OCI-LY1 (cell line): ENCODE measurements around the gene LTO1.

Experiments used
- H2AFZ ChIP-seq: fragments of 200-600 bp; sonication (generic), shearing (Covaris generic); 2 replicates; pipeline ENCODE4 v1.6.0; 2014; ENCODE audit warnings: antibody characterized with exemption, mild to moderate bottlenecking, low read length
- H3F3A ChIP-seq: fragments of 200-600 bp; sonication (generic), shearing (Covaris generic); 2 replicates; pipeline ENCODE4 v1.6.0; 2014; ENCODE audit warnings: mild to moderate bottlenecking, antibody characterized with exemption, low read length, moderate library complexity; ENCODE audit not compliant: insufficient read depth
- H3K27ac ChIP-seq: fragments of 200-600 bp; sonication (generic); 2 replicates; pipeline ENCODE4 v1.5.1; 2014; ENCODE audit warnings: low read length, mixed run types, mild to moderate bottlenecking, low read depth; ENCODE audit not compliant: poor library complexity, severe bottlenecking
- H3K27me3 ChIP-seq: fragments of 200-600 bp; sonication (generic); 2 replicates; pipeline ENCODE4 v1.6.0; 2014; ENCODE audit warnings: antibody characterized with exemption, mild to moderate bottlenecking, low read length, moderate library complexity; ENCODE audit not compliant: insufficient read depth
- H3K36me3 ChIP-seq: fragments of 200-600 bp; sonication (generic); 2 replicates; pipeline ENCODE4 v1.6.1; 2014; ENCODE audit warnings: mild to moderate bottlenecking, antibody characterized with exemption, low read length, moderate library complexity, mixed read lengths; ENCODE audit not compliant: insufficient read depth
- H3K4me1 ChIP-seq: fragments of 200-600 bp; sonication (generic); 2 replicates; pipeline ENCODE4 v1.5.1; 2014; ENCODE audit warnings: mild to moderate bottlenecking, low read length, moderate library complexity; ENCODE audit not compliant: insufficient read depth, severe bottlenecking
- H3K4me2 ChIP-seq: fragments of 200-600 bp; sonication (generic), shearing (Covaris generic); 2 replicates; pipeline ENCODE4 v1.6.1; 2014; ENCODE audit warnings: low read length
- H3K4me3 ChIP-seq: fragments of 200-600 bp; sonication (generic); 2 replicates; pipeline ENCODE4 v1.5.1; 2014; ENCODE audit warnings: low read length, low read depth, mild to moderate bottlenecking, mixed read lengths; ENCODE audit not compliant: poor library complexity, severe bottlenecking
- H3K79me2 ChIP-seq: fragments of 200-600 bp; shearing (Covaris generic); 2 replicates; pipeline ENCODE4 v1.6.1; 2016; ENCODE audit warnings: mixed run types, low read length, mixed read lengths; ENCODE audit not compliant: insufficient read depth
- H3K9ac ChIP-seq: fragments of 200-600 bp; sonication (generic), shearing (Covaris generic); 2 replicates; pipeline ENCODE4 v1.6.1; 2014; ENCODE audit warnings: mild to moderate bottlenecking, low read length, mixed read lengths
- H3K9me2 ChIP-seq: fragments of 200-600 bp; sonication (generic), shearing (Covaris generic); 2 replicates; pipeline ENCODE4 v1.6.1; 2014; ENCODE audit warnings: low read depth, mild to moderate bottlenecking, low read length, mixed read lengths
- H3K9me3 ChIP-seq: fragments of 200-600 bp; shearing (Covaris generic); 2 replicates; pipeline ENCODE4 v1.6.1; 2014; ENCODE audit warnings: low read length, mixed read lengths
- H4K20me1 ChIP-seq: fragments of 200-600 bp; sonication (generic), shearing (Covaris generic); 2 replicates; pipeline ENCODE4 v1.6.0; 2016; ENCODE audit warnings: mild to moderate bottlenecking, low read length; ENCODE audit not compliant: insufficient read depth
- EZH2 ChIP-seq: fragments of 200-600 bp; sonication (generic), shearing (Covaris generic); IDR thresholded peaks from 2 replicates; pipeline ENCODE4 v1.8.0; 2017; ENCODE audit warnings: borderline replicate concordance, mixed run types, mild to moderate bottlenecking, antibody characterized with exemption, low read length, moderate library complexity, mixed read lengths
- TF ChIP-seq, protein P1 (sequence below): fragments of 200-600 bp; sonication (generic), shearing (Covaris generic); IDR thresholded peaks from 2 replicates; pipeline ENCODE4 v1.5.1; 2017; ENCODE audit warnings: mild to moderate bottlenecking, antibody characterized with exemption, low read length, moderate library complexity, mixed read lengths

LTO1 gene

GRCh38 chr11:69716099-69716498 is 40.9 kb upstream of the LTO1 start:
- no peaks in the 10 kb centered on the region for H3K79me2 ChIP-seq
- H3K27me3 ChIP-seq = peaks cover 5% of the 10 kb centered on the region
- H2AFZ ChIP-seq = no peak overlapping the region
- no peaks in the 10 kb centered on the region for H3K36me3 ChIP-seq
- H4K20me1 ChIP-seq = no peaks in the 10 kb centered on the region
- H3K9me2 ChIP-seq = no peaks in the 10 kb centered on the region
- H3K9me3 ChIP-seq = no peaks in the 10 kb centered on the region
- H3K4me2 ChIP-seq = no peak overlapping the region
- peaks cover 4% of the 10 kb centered on the region for H3K4me1 ChIP-seq
- H3K9ac ChIP-seq = no peak overlapping the region
- no peaks in the 10 kb centered on the region for H3F3A ChIP-seq
- no peak overlapping the region for H3K27ac ChIP-seq
- TF ChIP-seq, protein P1, sequence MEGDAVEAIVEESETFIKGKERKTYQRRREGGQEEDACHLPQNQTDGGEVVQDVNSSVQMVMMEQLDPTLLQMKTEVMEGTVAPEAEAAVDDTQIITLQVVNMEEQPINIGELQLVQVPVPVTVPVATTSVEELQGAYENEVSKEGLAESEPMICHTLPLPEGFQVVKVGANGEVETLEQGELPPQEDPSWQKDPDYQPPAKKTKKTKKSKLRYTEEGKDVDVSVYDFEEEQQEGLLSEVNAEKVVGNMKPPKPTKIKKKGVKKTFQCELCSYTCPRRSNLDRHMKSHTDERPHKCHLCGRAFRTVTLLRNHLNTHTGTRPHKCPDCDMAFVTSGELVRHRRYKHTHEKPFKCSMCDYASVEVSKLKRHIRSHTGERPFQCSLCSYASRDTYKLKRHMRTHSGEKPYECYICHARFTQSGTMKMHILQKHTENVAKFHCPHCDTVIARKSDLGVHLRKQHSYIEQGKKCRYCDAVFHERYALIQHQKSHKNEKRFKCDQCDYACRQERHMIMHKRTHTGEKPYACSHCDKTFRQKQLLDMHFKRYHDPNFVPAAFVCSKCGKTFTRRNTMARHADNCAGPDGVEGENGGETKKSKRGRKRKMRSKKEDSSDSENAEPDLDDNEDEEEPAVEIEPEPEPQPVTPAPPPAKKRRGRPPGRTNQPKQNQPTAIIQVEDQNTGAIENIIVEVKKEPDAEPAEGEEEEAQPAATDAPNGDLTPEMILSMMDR = no peak
- no peak for TF ChIP-seq EZH2
- no peak overlapping the region for H3K4me3 ChIP-seq

DNA sequence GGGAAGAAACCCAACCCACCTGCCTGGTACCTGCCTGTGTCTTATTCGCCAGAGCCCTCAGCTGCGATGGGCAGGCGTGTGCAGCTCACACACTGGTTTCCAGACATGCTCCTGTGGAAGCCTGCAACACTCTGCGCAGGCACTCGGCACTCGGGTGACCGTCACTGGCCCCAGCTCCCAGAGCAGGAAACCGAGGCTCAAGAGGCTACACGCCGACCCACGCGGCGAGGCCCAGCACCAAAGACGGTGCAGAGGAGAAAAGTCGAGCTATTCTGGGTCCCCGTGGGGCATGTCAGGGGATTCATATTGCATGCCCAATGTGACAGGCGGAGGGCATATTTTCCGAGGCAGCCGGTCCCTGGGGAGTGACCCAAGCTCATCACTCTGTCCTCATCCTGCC is 40.3 kb upstream of the LTO1 start:
- Histone ChIP-seq H3F3A (no peaks in the 10 kb centered on the region), H3K36me3 (no peaks in the 10 kb centered on the region), H3K9me3 (no peaks in the 10 kb centered on the region), H3K4me1 (peaks cover 4% of the 10 kb centered on the region), H3K4me3 (no peak overlapping the region), H3K79me2 (no peaks in the 10 kb centered on the region), H3K27me3 (peaks cover 5% of the 10 kb centered on the region), H3K4me2 (no peak overlapping the region), H4K20me1 (no peaks in the 10 kb centered on the region), H3K9me2 (no peaks in the 10 kb centered on the region), H2AFZ (no peak overlapping the region), H3K27ac (no peak overlapping the region), H3K9ac (no peak overlapping the region)
- TF ChIP-seq EZH2 = no peak
- TF ChIP-seq, protein P1 = no peak

GRCh38 chr11:69711822-69712801 is 37.0 kb upstream of the LTO1 start:
- Histone ChIP-seq H3F3A (no peaks in the 10 kb centered on the region), H3K9me3 (no peaks in the 10 kb centered on the region), H3K79me2 (no peaks in the 10 kb centered on the region), H3K4me1 (peaks cover 4% of the 10 kb centered on the region), H3K36me3 (no peaks in the 10 kb centered on the region), H3K4me2 (no peak overlapping the region), H4K20me1 (no peaks in the 10 kb centered on the region), H3K27ac (no peak overlapping the region), H3K4me3 (no peak overlapping the region), H3K9me2 (no peaks in the 10 kb centered on the region), H3K27me3 (no peaks in the 10 kb centered on the region), H3K9ac (no peak overlapping the region), H2AFZ (no peak overlapping the region)
- no peak for TF ChIP-seq EZH2
- TF ChIP-seq, protein P1 = no peak
